Measurements from ENCODE around the gene SNHG17.
"Not testable (repeated sequence)": the region's sequence is repeated elsewhere in the genome, so short reads cannot be mapped to it uniquely, and the experiment has no call there.

- TF ChIP-seq, protein P1, sequence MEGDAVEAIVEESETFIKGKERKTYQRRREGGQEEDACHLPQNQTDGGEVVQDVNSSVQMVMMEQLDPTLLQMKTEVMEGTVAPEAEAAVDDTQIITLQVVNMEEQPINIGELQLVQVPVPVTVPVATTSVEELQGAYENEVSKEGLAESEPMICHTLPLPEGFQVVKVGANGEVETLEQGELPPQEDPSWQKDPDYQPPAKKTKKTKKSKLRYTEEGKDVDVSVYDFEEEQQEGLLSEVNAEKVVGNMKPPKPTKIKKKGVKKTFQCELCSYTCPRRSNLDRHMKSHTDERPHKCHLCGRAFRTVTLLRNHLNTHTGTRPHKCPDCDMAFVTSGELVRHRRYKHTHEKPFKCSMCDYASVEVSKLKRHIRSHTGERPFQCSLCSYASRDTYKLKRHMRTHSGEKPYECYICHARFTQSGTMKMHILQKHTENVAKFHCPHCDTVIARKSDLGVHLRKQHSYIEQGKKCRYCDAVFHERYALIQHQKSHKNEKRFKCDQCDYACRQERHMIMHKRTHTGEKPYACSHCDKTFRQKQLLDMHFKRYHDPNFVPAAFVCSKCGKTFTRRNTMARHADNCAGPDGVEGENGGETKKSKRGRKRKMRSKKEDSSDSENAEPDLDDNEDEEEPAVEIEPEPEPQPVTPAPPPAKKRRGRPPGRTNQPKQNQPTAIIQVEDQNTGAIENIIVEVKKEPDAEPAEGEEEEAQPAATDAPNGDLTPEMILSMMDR (IDR thresholded peaks at IDR 0.05 in 8 of 11, conservative IDR thresholded peaks at IDR 0.05 in 3 of 11), result not testable (repeated sequence)
- not testable (repeated sequence) for TF ChIP-seq POLR2AphosphoS5, POLR2A (IDR thresholded peaks at IDR 0.05)
These were observed 57.3 kb downstream of the SNHG17 start for GRCh38 chr20:38377838-38378237.
